ENCODE results near the gene CISD3.
"Not testable (repeated sequence)": the region's sequence is repeated elsewhere in the genome, so short reads cannot be mapped to it uniquely, and the experiment has no call there.

- TF ChIP-seq CTCF (IDR thresholded peaks at IDR 0.05); EZH2 (IDR thresholded peaks at IDR 0.05; ENCODE audit: borderline replicate concordance, insufficient read depth, low read depth, low read length, poor library complexity, severe bottlenecking): not testable (repeated sequence)
Measured at GRCh38 chr17:38726145-38726544, 4.0 kb upstream of the CISD3 start.
